GM13976 (cell line): ENCODE data around the gene N4BP2L2.

Experiments
- DNase-seq: peaks from one replicate; pipeline ENCODE4 v3.0.0; 2012; ENCODE audit warnings: low spot score
- in situ Hi-C: fragments of 300-500 bp; cut with MboI; formaldehyde crosslinking; loops from one replicate; pipeline ENCODE4 v1.12.0; 2022; ENCODE audit warnings: low sequenced_read_pairs, mixed read lengths, inconsistent platforms; ENCODE audit not compliant: unreplicated experiment
- TF ChIP-seq, protein P1 (sequence below): IDR thresholded peaks from 2 replicates; pipeline ENCODE4 v1.5.1; 2012; ENCODE audit warnings: borderline replicate concordance, mild to moderate bottlenecking; ENCODE audit not compliant: insufficient read depth; ENCODE audit errors: extremely low read depth, missing control alignments, control extremely low read depth

The N4BP2L2 gene

GRCh38 chr13:32553720-32554119 lies 15.1 kb upstream of the N4BP2L2 start:
- TF ChIP-seq, protein P1, sequence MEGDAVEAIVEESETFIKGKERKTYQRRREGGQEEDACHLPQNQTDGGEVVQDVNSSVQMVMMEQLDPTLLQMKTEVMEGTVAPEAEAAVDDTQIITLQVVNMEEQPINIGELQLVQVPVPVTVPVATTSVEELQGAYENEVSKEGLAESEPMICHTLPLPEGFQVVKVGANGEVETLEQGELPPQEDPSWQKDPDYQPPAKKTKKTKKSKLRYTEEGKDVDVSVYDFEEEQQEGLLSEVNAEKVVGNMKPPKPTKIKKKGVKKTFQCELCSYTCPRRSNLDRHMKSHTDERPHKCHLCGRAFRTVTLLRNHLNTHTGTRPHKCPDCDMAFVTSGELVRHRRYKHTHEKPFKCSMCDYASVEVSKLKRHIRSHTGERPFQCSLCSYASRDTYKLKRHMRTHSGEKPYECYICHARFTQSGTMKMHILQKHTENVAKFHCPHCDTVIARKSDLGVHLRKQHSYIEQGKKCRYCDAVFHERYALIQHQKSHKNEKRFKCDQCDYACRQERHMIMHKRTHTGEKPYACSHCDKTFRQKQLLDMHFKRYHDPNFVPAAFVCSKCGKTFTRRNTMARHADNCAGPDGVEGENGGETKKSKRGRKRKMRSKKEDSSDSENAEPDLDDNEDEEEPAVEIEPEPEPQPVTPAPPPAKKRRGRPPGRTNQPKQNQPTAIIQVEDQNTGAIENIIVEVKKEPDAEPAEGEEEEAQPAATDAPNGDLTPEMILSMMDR, result no peak
- in situ Hi-C loops, result loop anchor here (25.0 kb wide), 1 partner anchor 541 kb away; no protein-coding TSS in a partner anchor

GRCh38 chr13:32549788-32550187 lies 11.2 kb upstream of the N4BP2L2 start:
- DNase-seq, result no peak
- in situ Hi-C loops, result loop anchor here (25.0 kb wide), 1 partner anchor 537 kb away; no protein-coding TSS in a partner anchor
- TF ChIP-seq, protein P1, result no peak

More at GRCh38 chr13:32553720-32554119, 15.1 kb upstream of the N4BP2L2 start:
- DNase-seq, result no peak

- in situ Hi-C loops, result no loop called here
- TF ChIP-seq, protein P1, result no peak
- DNase-seq, result no peak
Observed at GRCh38 chr13:32548837-32549236, 10.2 kb upstream of the N4BP2L2 start.

- in situ Hi-C loops, result no loop called here
- TF ChIP-seq, protein P1, result no peak
- DNase-seq, result no peak
Observed at GRCh38 chr13:32545083-32545482, 6.5 kb upstream of the N4BP2L2 start.

DNA sequence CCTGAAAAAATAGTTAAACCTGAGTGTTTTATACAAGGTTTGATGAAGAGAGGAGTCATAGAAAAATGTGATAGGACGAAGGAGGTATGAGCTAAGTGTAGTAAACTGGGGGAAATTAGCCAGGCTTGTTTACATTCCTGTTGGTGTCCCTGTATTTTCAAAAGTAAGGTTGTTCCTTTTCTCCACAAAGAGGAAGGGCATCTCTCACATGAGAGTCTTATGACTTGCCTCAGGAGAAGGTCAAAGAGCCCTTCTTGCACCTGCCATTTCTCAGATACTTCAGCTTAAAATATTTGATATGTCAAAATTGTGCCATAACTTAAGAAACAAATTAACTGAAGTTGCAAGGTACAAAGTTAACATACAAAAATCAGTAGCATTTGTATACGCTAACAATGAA lies 3.6 kb upstream of the N4BP2L2 start:
- in situ Hi-C loops, result no loop called here
- TF ChIP-seq, protein P1, result no peak
- DNase-seq, result no peak

DNA sequence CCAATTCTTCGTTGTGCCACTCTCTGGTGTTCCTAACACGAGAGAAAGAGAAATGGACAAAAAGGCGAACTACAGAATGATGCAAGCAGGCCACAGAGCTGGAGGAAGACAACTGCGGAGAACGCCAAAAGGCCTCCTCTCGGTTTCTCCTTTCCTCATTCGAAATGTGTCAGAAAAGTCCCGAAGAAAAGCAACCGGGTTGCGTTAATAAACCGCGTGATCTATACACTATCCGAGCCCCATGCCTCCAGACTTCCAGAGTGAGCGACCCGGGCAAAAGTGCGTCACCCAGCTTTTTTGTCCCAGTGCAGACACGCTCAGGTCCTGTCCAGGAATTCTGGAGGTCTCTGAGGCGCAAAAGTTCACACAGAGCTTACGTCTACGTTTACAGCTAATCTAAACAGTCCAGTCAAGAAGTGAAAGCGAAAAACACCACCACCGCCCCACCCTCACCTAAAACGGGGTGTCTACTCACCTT lies 413 bp downstream of the N4BP2L2 start:
- peak; percentile 64 for DNase-seq
- in situ Hi-C loops, result no loop called here
- TF ChIP-seq, protein P1, result no peak

DNA sequence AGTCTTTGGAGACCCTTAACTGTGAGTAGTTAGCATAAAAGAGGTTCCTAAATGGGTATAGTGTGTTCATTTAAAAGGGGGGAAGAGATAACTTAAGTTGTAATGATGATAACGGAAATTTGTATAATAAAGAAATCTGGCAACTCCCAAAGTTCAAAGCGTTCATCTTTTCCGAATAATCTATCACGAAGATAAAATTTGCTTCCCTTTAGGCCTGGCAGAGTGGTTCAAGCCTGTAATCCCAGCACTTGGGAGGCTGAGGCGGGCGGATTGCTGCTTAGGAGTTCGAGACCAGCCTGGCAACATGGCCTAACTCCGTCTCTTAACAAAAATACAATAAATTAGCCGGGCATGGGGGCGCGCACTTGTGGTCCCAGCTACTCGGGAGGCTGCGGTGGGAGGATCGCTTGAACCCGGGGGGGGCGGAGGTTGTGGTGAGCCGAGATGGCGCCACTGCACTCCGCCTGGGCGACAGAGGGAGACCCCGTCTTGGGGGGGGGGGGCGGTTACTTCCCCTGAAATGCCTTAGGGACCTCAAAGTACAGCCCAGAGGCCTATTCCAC lies 934 bp downstream of the N4BP2L2 start:
- DNase-seq, result no peak
- TF ChIP-seq, protein P1, result no peak
- in situ Hi-C loops, result no loop called here
